K562 (cell line): ENCODE measurements around the gene ZC3HAV1L.

Experiments
- FOXK2 ChIP-seq, 2 experiments: fragments of 450-650 bp; IDR thresholded peaks in 1 of 2; conservative IDR thresholded peaks in 1 of 2; 2 replicates each; pipeline ENCODE4 v1.6.1; 2016; ENCODE audit warnings: low read depth in 2 of 2, mild to moderate bottlenecking in 1 of 2
- JUND ChIP-seq, 2 experiments: IDR thresholded peaks; 2 replicates in 1 of 2; 3 replicates in 1 of 2; pipeline ENCODE4 v1.6.1; 2011; ENCODE audit warnings: borderline replicate concordance in 2 of 2, low read depth in 2 of 2, low read length in 2 of 2, improper control_type of control experiment in 1 of 2, missing biosample characterization in 1 of 2, missing genetic modification characterization in 1 of 2, missing genetic modification reagents in 1 of 2
- KDM1A ChIP-seq, 2 experiments: fragments of 450-650 bp; IDR thresholded peaks; 2 replicates each; pipeline ENCODE4 v1.6.1; 2016; ENCODE audit warnings: mild to moderate bottlenecking in 2 of 2
- NFYB ChIP-seq: IDR thresholded peaks from 2 replicates; pipeline ENCODE4 v1.6.1; 2011; ENCODE audit warnings: mild to moderate bottlenecking, moderate library complexity; ENCODE audit not compliant: insufficient read length; ENCODE audit errors: extremely low read depth
- NR2C2 ChIP-seq, 2 experiments: fragments of 200-800 bp in 1 of 2; sonication (Bioruptor generic) in 1 of 2; sonication (generic) in 1 of 2; formaldehyde crosslinking in 1 of 2; IDR thresholded peaks; 2 replicates each; pipeline versions ENCODE4 v1.6.1 to v1.8.0; 2016 to 2022; ENCODE audit warnings: mild to moderate bottlenecking in 1 of 2, missing compliant biosample characterization in 1 of 2, missing genetic modification characterization in 1 of 2, missing genetic modification reagents in 1 of 2
- SNRNP70 ChIP-seq: fragments of 200-400 bp; formaldehyde crosslinking; optimal IDR thresholded peaks from 2 replicates; pipeline ENCODE3; 2017; ENCODE audit warnings: low read depth, low read length
- ZNF239 ChIP-seq: fragments of 250-450 bp; sonication (Bioruptor Pico); IDR thresholded peaks from 2 replicates; pipeline ENCODE4 v1.4.0; 2020; ENCODE audit warnings: mild to moderate bottlenecking
- TF ChIP-seq, protein P1 (sequence below), 3 experiments: IDR thresholded peaks in 2 of 3; conservative IDR thresholded peaks in 1 of 3; 2 replicates each; pipeline ENCODE4 v1.5.1; 2011 to 2012; ENCODE audit warnings: low read length in 3 of 3, mild to moderate bottlenecking in 3 of 3, control low read depth in 2 of 3, improper control_type of control experiment in 1 of 3, inconsistent platforms in 1 of 3, low read depth in 1 of 3, mixed read lengths in 1 of 3, moderate library complexity in 1 of 3; ENCODE audit not compliant: insufficient read depth in 2 of 3
- TF ChIP-seq, protein P2 (sequence below): sonication (generic); formaldehyde crosslinking; IDR thresholded peaks from 2 replicates; pipeline ENCODE4 v1.8.1; 2023; ENCODE audit warnings: mild to moderate bottlenecking, missing genetic modification reagents

DNA sequence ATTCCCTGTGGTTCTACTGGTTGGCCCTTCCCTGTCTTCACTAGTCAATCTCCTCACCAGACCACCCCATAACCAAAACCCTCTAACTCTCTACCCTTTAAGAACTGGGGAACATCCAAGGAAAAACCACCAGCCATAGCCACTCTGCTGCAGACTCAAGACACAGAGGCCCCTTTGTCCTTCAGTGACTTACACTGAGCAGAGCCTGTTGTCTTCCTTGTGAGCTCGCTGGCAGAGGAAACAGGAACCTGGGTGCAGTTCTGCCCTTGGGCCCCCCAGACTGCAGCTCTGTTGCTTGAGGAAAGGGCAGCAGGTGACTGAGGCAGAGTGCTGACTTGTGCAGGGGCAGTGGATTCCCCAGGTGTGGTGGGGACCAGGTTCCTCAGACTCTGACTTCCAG lies 43.1 kb upstream of the ZC3HAV1L start:
- TF ChIP-seq NR2C2 (CRISPR knock-in tag; IDR thresholded peaks at IDR 0.05): no peak
- TF ChIP-seq NR2C2 (tag; IDR thresholded peaks at IDR 0.05): no peak
- TF ChIP-seq SNRNP70: no peak
- no peak for TF ChIP-seq FOXK2 (conservative IDR thresholded peaks at IDR 0.05 in 1 of 2, IDR thresholded peaks at IDR 0.05 in 1 of 2; ENCODE audit: low read depth in 2 of 2)
- no peak for TF ChIP-seq NFYB
- no peak for TF ChIP-seq KDM1A (IDR thresholded peaks at IDR 0.05)
- no peak for TF ChIP-seq ZNF239
- TF ChIP-seq, protein P1, sequence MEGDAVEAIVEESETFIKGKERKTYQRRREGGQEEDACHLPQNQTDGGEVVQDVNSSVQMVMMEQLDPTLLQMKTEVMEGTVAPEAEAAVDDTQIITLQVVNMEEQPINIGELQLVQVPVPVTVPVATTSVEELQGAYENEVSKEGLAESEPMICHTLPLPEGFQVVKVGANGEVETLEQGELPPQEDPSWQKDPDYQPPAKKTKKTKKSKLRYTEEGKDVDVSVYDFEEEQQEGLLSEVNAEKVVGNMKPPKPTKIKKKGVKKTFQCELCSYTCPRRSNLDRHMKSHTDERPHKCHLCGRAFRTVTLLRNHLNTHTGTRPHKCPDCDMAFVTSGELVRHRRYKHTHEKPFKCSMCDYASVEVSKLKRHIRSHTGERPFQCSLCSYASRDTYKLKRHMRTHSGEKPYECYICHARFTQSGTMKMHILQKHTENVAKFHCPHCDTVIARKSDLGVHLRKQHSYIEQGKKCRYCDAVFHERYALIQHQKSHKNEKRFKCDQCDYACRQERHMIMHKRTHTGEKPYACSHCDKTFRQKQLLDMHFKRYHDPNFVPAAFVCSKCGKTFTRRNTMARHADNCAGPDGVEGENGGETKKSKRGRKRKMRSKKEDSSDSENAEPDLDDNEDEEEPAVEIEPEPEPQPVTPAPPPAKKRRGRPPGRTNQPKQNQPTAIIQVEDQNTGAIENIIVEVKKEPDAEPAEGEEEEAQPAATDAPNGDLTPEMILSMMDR (IDR thresholded peaks at IDR 0.05 in 2 of 3, conservative IDR thresholded peaks at IDR 0.05 in 1 of 3; ENCODE audit: insufficient read depth in 2 of 3, low read depth in 1 of 3, low read length in 3 of 3): no peak
- no peak for TF ChIP-seq JUND (IDR thresholded peaks at IDR 0.05; ENCODE audit: borderline replicate concordance, low read depth, low read length)
- no peak for TF ChIP-seq JUND (tag; IDR thresholded peaks at IDR 0.05; ENCODE audit: borderline replicate concordance, low read depth, low read length)
- TF ChIP-seq, protein P2, sequence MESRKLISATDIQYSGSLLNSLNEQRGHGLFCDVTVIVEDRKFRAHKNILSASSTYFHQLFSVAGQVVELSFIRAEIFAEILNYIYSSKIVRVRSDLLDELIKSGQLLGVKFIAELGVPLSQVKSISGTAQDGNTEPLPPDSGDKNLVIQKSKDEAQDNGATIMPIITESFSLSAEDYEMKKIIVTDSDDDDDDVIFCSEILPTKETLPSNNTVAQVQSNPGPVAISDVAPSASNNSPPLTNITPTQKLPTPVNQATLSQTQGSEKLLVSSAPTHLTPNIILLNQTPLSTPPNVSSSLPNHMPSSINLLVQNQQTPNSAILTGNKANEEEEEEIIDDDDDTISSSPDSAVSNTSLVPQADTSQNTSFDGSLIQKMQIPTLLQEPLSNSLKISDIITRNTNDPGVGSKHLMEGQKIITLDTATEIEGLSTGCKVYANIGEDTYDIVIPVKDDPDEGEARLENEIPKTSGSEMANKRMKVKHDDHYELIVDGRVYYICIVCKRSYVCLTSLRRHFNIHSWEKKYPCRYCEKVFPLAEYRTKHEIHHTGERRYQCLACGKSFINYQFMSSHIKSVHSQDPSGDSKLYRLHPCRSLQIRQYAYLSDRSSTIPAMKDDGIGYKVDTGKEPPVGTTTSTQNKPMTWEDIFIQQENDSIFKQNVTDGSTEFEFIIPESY (CRISPR knock-in tag): no peak
